Activated T-cell treated with anti-CD3 and anti-CD28 coated beads, Interleukin-2, amount 50 U/mL, for 48 hours (primary cell): Measurements from ENCODE around the gene VTI1A.

Source experiments
- DNase-seq, 2 experiments: peaks; one replicate each; pipeline ENCODE4 v3.0.0-alpha.2; 2020

The VTI1A gene

DNA sequence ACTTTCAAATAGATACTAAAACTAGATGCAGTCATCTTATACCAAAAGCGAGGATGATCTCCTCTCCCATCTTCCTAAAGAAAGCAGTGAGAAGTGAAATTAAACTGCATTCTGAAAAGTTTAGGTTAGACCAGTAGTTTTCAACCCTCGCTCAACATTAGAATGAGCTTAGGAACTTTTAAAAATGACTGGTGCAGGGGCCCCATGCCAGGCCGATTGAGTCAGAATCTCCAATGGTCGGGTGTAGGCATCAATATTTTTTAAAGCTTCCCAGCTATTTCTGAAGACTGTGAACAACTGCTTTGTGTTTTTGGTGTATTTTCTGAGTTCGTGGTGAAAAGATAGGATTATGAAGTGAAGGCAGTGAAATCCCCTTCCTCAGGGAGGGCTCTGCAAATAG, 146.0 kb downstream of the VTI1A start:
- no peak for DNase-seq

DNA sequence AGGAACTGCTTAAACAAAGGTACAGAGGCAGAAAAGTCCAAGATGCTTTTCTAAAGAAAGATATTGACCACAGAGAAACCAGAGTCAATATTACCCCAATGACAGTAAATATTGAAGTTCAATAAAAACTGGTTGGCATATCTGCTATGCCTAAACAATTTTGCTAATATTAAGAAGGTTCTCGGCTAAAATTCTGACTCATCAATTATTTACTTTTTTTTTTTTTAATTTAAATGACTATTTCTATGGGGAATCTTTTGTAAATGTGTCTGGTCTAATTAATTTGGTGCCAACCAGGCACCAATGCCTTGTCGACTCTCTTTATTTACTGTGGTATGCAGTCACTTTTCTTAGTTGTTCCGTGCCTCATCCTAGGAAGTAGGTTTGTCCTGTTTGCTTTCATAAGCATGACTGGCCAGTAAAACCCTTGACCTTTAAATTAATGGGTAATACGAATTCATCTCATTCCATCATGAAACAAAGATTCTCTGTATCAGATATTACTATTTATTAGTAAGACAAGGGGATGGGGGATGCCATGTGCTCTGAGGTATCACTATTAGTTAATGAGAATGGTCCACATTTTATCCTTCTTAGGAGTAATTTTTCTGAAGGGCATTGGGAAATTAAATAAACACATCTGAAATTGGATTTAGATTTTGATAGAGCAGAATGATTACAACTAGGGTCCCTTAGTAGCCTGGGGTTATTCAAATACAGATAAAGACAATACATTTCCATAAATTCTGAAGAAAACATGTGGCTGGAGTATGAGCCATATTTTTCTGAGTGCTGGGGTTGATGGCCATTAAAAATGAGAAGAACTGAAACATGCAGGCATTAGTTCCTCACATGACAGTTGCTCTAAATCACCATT, 154.4 kb downstream of the VTI1A start:
- DNase-seq: no peak

DNA sequence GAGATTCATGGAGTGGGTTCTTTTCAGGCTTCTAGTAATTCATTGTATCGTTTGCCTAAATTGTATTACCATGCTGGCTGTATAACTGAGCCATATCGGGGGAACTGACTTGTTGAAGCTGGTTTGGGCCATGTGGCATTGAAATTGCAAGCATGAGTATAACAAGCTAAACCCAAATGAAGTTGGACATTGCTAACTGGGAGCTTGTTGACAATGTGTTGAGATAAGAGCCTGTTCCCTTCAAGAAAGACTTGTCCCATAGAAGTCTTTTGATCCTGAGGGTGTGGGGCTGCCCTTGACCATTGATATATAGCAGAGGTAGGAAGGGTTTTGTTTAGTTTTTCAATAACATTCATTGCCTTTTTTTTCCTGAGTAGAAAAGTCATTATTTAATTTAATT, 156.0 kb downstream of the VTI1A start:
- DNase-seq: no peak

DNA sequence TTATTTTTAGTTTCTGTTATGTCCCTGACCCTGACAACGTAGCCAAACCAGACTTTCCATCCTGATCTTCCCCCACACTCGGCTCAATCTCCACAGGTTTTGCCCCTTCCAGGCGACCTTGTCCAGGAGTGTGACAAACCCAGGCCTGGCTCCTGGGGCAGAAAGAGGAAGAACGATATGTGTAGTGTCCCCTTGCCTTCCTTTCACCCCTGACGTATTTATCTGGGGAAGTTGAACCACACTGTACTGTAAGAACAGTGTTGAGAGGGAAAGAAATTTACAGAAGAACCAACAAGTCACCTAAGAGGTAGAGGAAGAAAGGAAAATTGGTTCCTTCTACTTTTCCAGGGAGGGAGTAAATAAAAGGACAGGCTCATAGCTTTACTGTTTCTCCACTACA, 158.0 kb downstream of the VTI1A start:
- DNase-seq: no peak

DNA sequence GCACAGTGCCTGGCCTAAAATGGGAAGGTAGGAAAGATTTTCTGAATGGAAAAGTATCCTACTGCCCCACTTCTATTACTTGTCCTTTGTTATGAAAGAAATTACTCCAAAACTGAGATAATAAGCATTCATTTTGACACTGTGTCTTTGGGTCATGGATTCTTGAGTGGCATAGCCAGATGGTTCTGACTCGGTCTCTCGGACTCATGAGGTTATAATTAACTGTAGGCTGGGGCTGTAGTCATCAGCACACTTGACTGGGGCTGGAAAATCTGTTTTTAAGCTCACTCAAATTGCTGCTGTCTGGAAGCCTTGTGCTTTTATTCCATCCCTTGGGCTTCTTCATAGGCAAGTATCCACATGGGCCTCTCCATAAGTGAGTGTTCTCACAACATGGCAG, 160.5 kb downstream of the VTI1A start:
- no peak for DNase-seq

DNA sequence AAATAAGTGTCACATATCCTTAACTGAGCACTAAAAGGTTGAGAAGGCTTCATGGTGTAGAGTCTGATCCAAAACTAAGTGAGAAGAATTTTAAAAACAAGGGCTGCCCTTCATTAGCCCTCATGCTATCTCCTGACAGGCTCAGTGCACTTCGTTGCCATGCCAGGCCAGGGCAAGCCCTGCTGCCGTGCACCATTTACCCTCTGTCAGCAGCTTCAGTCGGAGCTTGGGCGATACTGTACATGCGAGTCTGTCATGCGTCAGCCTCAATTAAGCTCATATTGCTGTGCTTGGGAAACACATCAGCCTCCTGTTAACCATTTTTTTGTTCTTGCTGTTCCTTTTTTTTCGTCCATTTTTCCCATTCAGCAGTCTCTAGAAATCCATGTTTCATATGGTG, 166.6 kb downstream of the VTI1A start:
- no peak for DNase-seq

DNA sequence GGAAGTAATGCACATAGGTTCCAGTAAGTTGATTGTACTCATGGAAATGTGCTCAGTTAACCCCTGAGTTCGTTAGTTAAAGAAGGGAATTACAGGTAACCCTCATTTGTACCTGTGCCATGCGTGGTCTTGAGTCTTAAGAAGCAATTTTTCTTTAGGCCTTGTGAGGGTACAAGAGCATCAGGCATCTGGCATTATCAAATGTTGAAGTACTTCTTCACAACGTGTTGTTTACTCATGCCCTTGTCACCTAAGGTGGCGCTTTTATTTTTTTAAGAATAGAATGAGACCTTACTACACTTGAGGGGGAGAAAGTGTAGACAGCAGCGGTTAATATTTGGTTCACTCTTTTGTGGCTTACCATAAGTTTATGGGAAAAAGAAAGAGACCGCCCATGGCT, 167.1 kb downstream of the VTI1A start:
- DNase-seq: no peak

DNA sequence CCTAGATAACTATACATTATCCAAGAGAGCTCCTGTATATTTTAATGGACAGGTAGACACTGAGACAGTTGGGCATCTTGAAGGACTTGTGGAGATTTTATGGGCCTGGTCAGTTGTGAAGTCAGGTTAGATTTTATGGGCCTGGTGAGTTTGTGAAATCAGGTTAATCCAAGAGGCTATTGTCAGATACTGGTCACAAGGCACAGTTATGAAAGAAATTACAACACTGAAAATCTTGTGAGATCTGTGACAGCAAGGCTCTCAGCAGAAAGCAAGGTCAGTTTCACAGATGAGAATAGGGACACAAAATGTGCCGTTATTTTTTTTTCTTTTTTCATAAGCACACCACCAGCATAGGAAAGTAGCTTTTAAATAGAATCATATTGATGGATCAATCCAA, 167.6 kb downstream of the VTI1A start:
- no peak for DNase-seq

DNA sequence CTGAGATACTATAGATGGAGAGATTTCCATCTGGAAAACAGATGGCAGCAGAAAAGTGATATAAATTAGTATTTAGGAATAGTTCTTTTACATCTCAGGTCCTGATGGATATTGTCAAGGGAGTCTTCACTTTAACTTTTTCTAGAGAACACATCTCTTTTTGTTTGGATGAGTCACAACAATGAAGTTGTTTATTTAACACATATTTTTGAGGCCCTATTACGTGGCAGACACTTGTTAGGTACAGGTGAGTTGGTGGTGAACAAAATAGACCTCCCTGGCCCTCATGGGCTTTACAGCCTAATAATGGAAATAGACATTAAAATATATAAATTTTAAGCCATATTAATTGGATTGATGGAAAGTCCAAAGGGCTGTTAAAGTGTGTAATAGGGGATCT, 168.3 kb downstream of the VTI1A start:
- DNase-seq: no peak

DNA sequence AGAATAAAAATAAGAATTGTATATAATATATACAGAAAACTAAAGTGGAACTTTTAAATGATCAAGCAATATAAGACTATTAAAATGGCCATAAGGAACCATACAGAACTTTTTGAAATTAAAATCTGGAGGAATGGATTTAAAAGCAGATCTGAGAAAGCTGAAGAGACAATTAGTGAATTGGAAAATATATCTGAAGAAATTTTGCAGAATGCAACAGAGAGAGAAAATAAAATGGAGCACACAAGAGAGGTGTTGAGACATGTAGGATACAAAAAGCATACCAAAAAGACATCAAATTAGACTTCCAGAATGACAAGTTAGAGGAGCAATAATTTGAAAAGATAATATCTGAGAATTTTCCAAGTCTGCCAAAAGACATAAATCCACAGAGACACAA, 169.6 kb downstream of the VTI1A start:
- DNase-seq: no peak

DNA sequence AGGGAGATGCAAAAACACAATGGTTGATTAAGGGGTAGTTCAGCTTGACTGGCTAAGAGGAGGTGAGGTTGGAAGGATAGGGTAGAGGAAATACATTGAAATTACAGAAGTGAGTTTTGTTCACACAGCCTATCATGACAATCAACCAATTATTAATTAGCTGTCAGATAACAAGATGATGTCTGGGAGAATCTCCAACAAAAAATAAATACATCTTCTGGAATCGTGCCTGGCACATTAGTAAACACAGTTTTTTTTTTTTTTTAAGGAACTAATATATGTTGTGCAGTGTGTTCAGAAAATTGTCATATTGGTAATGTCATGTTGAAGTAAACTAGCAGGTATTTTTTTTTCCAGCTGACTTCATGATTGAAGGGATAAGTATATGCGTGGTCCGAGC, 171.8 kb downstream of the VTI1A start:
- DNase-seq: no peak

DNA sequence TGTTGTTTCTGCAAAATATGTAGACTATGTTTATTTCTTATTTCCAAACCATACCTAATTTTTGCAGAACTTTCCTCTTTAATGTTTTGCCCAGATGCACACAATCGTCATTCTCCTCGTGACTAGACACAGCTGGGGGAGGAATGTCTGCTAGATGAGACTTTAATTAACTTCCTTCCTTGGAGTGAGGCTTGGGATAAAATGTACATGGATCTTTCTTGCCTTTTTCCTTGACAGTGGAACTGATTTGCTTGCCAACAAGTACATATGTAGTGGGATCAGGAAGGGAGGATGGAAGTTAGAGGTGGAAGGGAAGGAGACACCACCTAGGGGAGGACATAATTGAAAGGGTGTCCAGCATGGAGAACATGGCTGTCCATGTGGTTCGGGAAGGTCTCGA, 172.5 kb downstream of the VTI1A start:
- DNase-seq: no peak

DNA sequence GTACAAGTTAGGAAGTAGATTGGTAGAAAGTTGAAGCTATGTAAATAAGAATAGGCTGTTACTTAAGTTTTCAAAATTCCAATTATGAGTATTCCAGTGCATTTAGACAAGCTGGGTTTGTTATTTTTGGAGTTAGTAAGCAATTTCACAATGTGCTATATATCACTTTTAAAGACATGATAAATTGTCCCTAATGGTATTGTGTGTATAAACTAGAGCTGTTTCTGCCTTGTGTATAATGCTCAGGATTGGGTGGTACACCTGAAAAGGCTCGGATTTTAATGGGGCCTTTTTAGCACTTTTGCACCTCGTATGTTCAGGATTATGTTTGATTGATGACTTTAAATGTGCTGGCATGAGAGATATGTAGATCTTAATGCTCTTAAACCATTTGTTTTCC, 175.8 kb downstream of the VTI1A start:
- DNase-seq: no peak

DNA sequence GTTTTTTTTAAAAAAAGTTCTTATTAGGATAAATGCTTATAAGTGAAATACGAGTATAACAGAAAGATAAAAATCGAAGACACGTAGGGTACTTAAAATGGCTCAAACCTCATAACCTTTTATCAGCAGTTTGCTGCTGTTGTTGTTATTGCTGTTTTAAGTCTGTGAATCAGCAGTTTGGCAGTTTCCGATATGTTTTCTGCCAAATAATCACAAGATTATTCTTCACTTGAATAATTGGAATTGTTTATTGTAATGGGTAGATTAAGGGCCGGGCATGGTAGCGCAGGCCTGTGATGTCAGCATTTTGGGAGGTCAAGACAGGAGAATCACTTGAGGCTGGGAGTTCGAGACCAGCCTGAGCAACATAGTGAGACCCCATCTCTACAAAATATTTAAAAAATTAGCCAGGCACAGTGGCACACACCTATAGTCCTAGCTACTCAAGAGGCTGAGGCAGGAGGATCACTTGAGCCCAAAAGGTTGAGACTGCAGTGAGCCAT, 177.6 kb downstream of the VTI1A start:
- no peak for DNase-seq

DNA sequence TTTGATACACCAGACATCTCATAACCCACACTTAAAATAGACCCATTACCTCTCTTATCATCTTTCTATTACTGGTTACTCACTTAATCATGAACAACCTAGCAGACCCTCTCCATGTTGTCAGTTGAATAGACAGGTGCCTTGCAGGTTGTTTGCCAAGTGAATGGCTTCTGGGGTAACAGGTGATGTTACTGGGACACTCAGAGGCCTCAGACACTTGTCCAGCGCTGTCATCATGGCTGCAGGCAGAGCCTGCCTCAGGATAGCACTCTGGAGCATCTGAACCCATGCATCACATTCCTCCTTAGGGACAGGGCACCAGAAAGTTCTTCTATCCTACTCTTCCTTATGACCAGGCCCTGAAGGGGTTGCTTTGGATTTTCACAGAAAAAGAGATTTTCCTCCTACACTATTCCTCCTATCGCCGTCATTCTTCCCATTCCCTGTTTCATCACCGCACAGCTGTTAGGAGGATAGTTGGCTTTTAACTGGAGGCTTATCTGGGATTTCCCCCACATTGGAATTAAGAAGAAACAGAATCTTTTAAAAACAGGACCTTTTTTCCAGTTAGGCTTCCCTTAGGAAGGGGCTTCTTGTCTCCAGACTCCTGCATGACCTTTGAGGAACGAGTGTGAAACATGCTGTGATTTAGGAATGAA, 182.1 kb downstream of the VTI1A start:
- no peak for DNase-seq

DNA sequence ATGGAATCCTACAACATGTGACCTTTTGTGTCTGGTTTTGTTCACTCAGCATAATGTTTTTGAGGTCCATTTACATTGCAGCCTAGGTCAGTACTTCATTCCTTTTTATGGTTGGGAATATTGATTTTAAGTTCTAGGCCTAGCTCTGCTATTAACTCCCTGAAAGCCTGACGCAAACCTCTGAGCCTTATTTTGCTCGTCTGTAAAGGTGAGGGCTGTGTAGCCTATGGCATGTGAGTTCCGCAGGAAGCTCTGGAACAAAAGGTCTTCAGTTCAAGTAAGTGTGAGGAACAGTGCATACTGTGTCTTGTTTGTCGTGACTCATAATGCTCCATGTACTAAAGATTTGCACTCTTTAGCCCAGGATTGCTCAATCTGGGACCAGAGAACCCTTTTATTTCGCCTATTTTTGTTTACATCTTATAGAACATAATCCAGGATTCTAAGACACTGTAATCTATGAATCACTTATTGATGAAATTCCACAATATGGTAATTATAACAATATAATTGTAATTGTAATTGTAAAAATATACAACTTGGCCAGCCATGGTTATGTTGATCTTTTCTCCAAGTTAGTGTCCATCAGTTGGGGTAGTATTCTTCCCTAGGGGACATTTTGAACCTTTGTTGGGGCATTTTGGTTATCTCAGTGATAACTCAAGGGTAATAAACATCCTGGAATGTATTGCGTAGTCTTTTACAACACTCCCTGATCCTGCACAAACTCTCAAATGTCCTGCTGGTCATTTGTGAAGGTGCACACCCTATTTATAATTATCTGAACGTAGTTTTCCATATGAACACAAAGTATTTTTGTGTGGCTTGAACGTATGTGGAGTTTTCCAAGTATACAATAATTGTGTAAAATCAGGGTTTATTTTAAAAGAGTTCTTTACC, 184.7 kb downstream of the VTI1A start:
- DNase-seq: no peak

DNA sequence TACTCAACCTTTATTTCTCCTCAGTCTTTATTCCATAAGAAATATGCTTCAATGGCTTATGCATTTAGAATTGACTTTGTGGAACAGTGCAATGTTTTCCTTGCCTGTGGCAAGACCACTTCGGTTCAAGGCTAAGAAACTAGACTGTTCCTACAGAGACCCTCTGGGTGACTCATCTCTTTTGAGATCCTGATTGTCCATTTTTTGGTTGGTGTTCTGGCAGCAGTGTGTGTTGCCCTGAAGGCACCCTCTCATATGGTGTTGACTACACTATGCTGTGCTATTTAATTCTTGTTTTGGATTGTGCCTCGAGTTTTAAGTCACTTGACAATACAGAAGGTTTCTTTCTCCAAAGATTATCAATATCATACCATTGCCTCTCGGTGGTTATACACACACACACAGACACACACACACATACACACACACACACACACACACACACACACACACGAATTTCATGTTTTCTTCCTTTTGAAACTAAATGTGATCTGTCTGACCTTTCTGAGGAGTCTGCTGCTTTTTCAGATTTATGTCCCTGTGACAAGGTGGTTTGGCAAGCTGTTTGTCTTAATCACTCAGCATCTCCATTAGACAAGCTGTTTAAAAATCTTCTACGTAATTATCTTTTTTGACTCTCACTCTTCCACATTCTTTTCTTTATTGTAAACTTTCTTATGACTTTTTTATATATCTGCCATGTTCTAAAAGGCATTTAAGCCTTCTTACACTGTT, 187.2 kb downstream of the VTI1A start:
- no peak for DNase-seq

DNA sequence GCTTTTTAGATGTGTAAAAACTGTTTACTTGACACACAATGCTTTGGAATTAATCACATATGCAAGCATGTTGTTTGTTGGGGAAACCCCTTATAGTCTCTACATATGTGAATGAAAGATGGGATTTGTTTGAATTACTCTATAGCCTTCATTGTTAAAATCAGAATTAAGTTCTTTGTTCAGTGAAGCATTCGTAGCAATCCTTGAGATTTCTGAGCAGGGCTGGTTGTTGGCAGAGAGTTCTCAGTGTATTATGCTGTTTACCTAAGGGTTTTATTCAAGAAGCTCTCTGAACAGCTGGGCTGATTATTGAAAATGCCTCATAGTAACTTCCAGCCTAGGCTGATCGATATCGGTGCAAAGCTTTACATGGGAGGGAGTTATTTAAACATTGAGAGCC, 190.9 kb downstream of the VTI1A start:
- DNase-seq: no peak

DNA sequence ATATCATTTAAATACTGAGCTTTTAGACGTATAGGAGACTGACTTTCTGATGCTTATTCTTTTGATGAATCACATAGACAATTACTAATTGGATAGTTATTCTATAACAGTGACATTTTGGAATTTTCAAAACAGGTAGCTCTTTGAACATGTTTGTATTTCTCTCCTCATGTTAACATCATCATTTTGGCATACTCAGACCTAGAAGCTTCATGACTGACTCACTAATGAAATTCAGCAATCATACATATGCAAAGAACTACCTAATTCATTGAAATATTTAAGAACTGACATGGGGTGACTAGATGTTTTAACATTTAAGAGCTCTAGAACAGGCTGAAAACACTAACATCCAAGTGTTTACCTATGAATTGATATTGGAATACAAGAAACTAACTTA, 192.3 kb downstream of the VTI1A start:
- DNase-seq: no peak

DNA sequence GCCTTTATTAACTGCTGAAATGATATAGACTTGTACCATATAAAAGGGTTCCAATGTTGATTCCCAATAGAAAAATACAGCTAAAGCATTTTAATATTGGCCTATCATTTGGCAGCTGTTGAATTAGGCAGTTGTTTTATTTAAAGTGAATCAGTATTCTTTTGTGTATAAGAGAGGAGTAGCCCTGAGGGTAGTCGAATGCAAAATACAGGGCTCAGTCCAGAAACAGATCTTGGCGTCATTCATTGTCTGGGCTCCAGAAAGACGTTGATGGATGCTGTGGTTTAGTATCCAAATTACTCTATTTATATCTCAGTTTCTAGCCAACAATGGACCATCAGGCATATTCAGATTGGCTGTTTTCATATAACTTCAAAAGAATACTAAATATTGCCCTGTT, 193.6 kb downstream of the VTI1A start:
- no peak for DNase-seq

DNA sequence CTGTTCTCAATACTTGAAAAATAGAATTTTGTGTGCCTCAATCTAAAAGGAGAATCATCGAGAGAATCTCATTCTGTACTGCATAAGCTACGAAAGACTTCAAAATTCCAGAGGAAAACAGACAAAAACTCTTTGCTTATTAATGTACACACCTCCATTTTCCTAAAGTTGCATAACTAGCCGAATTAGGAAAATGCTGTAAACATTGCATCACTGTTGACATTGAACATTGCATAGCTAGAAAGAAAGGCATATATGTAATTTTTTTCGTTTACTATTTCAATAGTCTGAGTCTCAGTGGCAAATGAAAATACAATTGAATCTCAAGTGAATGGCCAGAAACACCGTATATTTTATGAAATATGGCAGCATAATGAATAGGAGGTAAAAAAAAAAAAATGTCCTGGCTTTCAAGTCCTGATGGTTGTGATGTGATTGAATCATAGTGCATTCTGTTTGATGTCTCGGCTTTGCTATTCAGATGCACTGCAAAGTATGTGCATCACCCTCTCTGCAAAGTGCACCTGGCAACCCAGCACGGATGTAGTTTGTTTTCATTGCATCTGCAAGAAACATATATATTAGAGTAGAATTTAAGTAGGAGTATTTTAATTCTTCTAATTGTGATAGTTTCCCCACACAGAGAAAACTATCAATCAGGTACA, 196.7 kb downstream of the VTI1A start:
- no peak for DNase-seq

DNA sequence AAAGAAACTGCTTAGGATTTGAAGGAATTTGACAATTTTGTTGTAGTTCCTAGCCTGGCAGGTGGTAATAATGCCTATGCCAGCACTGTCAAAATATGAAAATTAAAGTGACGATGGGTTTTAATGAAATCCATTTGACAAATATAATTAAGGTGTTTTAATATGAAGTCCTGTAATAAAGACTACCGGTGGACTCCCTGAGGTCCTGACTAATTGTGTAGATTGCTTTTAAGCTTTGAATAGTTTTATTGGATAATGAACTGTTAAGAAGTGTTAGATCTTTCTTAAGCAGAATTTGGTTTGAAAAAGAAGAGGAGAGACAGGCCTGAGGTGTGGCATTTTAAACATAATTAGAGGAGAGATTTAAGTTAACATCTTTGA, 197.2 kb downstream of the VTI1A start:
- DNase-seq: no peak
